ENCODE results near the gene EFS.

The EFS gene

GRCh38 chr14:23324455-23324846, 40.5 kb downstream of the EFS start:
- no peak for DNase-seq

GRCh38 chr14:23323838-23324454, 41.0 kb downstream of the EFS start:
- no peak for DNase-seq

GRCh38 chr14:23322568-23323517, 42.1 kb downstream of the EFS start:
- DNase-seq = no peak

GRCh38 chr14:23321572-23322547, 43.1 kb downstream of the EFS start:
- DNase-seq = peak; percentile 49

GRCh38 chr14:23320584-23321571, 44.1 kb downstream of the EFS start, which contains the start of gene PABPN1:
Gene PABPN1 (plus strand): TSS chr14:23321457. CDS start chr14:23321470, 13 bp downstream.
- DNase-seq = peak; percentile 98

GRCh38 chr14:23319746-23320583, 45.0 kb downstream of the EFS start:
- DNase-seq = no peak

GRCh38 chr14:23316300-23316699, 48.7 kb downstream of the EFS start:
- no peak for DNase-seq

GRCh38 chr14:23310546-23310945, 54.4 kb downstream of the EFS start:
- DNase-seq = no peak

- DNase-seq = no peak
Observed at GRCh38 chr14:23308721-23309445, 56.1 kb downstream of the EFS start.

- no peak for DNase-seq
Observed at GRCh38 chr14:23307687-23308644, 57.0 kb downstream of the EFS start.

GRCh38 chr14:23307146-23307530, 57.8 kb downstream of the EFS start:
- DNase-seq = no peak

- no peak for DNase-seq
Observed at GRCh38 chr14:23306412-23307145, 58.4 kb downstream of the EFS start, which contains the start of gene BCL2L2. Gene BCL2L2 (plus strand): TSS chr14:23306833. CDS start chr14:23307768, 935 bp downstream.
